Naive thymus-derived CD8-positive, alpha-beta T cell (primary cell): ENCODE results near the gene ERCC2. TPM values are rescaled to one million over a fixed set of nuclear protein-coding genes. Genes with fewer than 3 reads are reported as not detected.
A peak's percentile ranks its signal among the peaks of the same experiment; 100 is the strongest.

ENCODE experiments used
- ATAC-seq, 2 donors: fragments of 150-1000 bp; cut with Tn5 transposase in 1 of 2; sonication (Bioruptor Pico), chemical (Tn5 transposase) in 1 of 2; 1 replicate in 1 of 2; 2 replicates in 1 of 2; pipeline ENCODE4 v1.10.0; 2021; ENCODE audit warnings: mild to moderate bottlenecking in 2 of 2, moderate library complexity in 2 of 2
- POLR2A ChIA-PET: fragments of 350-600 bp; sonication (Branson Sonifier 250); formaldehyde crosslinking; loops from one replicate; lab custom pipeline; 2021; ENCODE audit warnings: antibody characterized with exemption; lab: Charles Lee
- DNase-seq, 10 donors: peaks; one replicate each; pipeline versions ENCODE4 v3.0.0 to v3.0.0-alpha.2; 2020 to 2022
- H3K27ac Mint-ChIP-seq, 10 donors: one replicate each; pipeline ENCODE4 v1.8.0; 2020 to 2022; ENCODE audit warnings: mild to moderate bottlenecking in 10 of 10, mixed read lengths in 10 of 10, moderate library complexity in 4 of 10, inconsistent platforms in 1 of 10
- H3K27me3 Mint-ChIP-seq, 5 donors: one replicate each; pipeline ENCODE4 v1.8.0; 2021 to 2022; ENCODE audit warnings: mixed read lengths in 5 of 5
- H3K36me3 Mint-ChIP-seq, 3 donors: one replicate each; pipeline ENCODE4 v1.8.0; 2020 to 2022; ENCODE audit warnings: mixed read lengths in 3 of 3, mild to moderate bottlenecking in 2 of 3, inconsistent platforms in 1 of 3
- H3K4me1 Mint-ChIP-seq, 4 donors: one replicate each; pipeline ENCODE4 v1.8.0; 2021 to 2022; ENCODE audit warnings: mixed read lengths in 4 of 4
- H3K4me3 Mint-ChIP-seq, 10 donors: one replicate each; pipeline ENCODE4 v1.8.0; 2020 to 2022; ENCODE audit warnings: mild to moderate bottlenecking in 10 of 10, mixed read lengths in 10 of 10, moderate library complexity in 6 of 10, inconsistent platforms in 1 of 10
- H3K9me3 Mint-ChIP-seq, 9 donors: one replicate each; pipeline ENCODE4 v1.8.0; 2020 to 2022; ENCODE audit warnings: mixed read lengths in 9 of 9, mild to moderate bottlenecking in 3 of 9, inconsistent platforms in 1 of 9, moderate library complexity in 1 of 9
- polyA plus RNA-seq, 3 donors: library from polyadenylated mRNA; unstranded; fragments of 300-500 nt; fragmentation: Illumina TruSeq; gene quantifications; one replicate each; pipeline ENCODE4 v1.2.3, GENCODE V29; 2021
- total RNA-seq, 8 experiments: library from RNA in 2 of 8; stranded (reverse) in 2 of 8; gene quantifications; one replicate each; pipeline ENCODE4 v1.2.3 and lab custom pipeline; 2021 to 2026

ERCC2 gene
- total and polyA plus RNA-seq, 5 experiments from 2014 or later = 3.7 to 23.7 (median 7.6) TPM

DNA sequence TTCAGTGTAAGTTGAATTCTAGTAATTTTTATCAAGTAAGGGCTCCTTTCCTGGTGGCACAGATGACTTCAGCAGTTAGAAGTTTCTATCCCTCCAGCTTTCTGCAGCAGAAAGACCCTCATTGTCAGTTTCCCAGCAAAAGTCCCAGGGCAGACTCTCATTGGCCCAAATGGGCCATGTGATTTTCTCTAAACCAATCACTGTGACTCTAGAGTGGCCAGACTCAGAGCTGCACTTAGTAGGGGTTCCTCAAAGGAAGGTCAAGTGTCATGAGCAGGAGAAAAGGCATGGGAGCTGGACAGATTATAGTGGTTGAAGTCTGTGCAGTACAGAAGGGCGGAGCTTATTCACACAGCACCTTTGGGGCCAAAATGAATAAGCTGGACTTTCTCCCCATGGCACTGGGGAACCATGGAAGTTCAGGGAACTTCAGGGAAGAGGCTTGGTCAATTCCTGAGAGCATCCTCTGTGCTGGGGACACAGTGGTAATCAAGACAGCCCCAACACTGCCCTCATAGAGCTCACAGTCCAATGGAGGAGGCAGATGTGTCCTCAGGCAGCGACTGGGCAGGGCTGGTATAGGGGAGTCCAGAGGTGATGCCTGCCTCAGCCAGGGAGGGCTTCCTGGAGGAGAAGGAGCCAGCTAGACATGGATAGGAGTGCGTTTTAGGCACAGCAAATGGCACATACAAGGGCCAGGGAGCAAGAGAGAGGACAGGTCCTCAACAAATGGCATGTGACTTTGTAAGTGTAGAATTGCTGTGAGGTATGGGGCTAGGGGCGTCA lies 66.0 kb downstream of the ERCC2 start:
- Mint-ChIP-seq H3K27me3 (no peaks in the 10 kb centered on the region), H3K9me3 (no peaks in the 10 kb centered on the region), H3K36me3 (peaks cover 0 to 16% (median 9%) of the 10 kb centered on the region in 3 donors), H3K27ac (no peak overlapping the region), H3K4me1 (peaks cover 0 to 8% (median 3%) of the 10 kb centered on the region in 4 donors), H3K4me3 (no peak overlapping the region)
- DNase-seq (no peak), ATAC-seq (no peak)
- POLR2A ChIA-PET = no interaction called here

DNA sequence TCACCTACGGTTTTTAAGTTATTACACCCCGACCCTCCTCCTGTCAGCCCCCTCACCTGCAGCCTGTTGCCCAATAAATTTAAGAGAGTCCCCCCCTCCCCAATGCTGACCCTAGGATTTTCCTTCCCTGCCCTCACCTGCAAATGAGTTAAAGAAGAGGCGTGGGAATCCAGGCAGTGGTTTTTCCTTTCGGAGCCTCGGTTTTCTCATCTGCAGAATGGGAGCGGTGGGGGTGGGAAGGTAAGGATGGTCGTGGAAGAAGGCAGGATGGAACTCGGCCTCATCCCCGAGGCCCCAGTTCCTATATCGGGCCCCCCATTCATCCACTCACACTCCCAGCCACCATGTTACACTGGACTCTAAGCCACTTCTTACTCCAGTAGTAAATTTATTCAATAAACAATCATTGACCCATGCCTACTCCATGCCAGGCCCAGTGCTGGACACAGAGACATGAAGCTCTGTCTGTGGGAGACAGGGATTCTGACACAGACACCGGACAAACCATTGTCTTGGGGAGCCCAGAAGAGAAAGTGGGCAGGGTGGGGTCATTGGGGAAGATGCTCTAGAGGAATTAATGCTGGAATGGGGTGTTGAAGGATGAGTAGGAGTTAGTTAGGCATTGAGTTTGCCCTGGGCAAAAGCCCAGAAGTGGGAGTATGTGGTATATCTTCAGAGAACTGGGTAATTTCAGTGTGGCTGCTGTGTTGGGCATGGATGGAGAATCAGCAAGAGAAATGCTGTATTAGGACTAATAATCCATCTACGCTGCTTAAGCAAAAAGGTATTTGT lies 66.9 kb downstream of the ERCC2 start:
- no peaks in the 10 kb centered on the region for H3K27me3 Mint-ChIP-seq
- H3K4me1 Mint-ChIP-seq = peaks cover 0 to 8% (median 3%) of the 10 kb centered on the region in 4 donors
- no peak overlapping the region for H3K4me3 Mint-ChIP-seq
- no peaks in the 10 kb centered on the region for H3K9me3 Mint-ChIP-seq
- POLR2A ChIA-PET = interaction anchor here (0.6 kb wide), 1 partner anchor 8 kb away, joined by 3 read pairs; no protein-coding TSS in a partner anchor
- ATAC-seq = no peak
- DNase-seq = no peak
- peaks cover 0 to 24% (median 15%) of the 10 kb centered on the region in 3 donors for H3K36me3 Mint-ChIP-seq
- peak overlapping the region in 1 of 10 donors; percentile 24 for H3K27ac Mint-ChIP-seq

DNA sequence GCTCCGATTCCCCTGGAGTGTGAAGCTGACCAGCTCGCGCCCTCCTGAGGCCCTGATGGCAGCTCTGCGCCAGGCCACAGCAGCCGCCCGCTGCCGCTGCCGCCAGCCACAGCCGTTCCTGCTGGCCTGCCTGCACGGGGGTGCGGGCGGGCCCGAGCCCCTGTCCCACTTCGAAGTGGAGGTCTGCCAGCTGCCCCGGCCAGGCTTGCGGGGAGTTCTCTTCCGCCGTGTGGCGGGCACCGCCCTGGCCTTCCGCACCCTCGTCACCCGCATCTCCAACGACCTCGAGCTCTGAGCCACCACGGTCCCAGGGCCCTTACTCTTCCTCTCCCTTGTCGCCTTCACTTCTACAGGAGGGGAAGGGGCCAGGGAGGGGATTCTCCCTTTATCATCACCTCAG lies 68.0 kb downstream of the ERCC2 start:
- peaks cover 0 to 8% (median 3%) of the 10 kb centered on the region in 4 donors for H3K4me1 Mint-ChIP-seq
- POLR2A ChIA-PET = no interaction called here
- no peak overlapping the region for H3K27ac Mint-ChIP-seq
- H3K36me3 Mint-ChIP-seq = peaks cover 0 to 28% (median 16%) of the 10 kb centered on the region in 3 donors
- no peaks in the 10 kb centered on the region for H3K27me3 Mint-ChIP-seq
- ATAC-seq (no peak), DNase-seq (no peak)
- no peak overlapping the region for H3K4me3 Mint-ChIP-seq
- no peaks in the 10 kb centered on the region for H3K9me3 Mint-ChIP-seq

Other genes with a start within 250 kb of the ERCC2 start
- gene NKPD1, start 209.6 kb downstream of the ERCC2 start, total RNA-seq = 1 to 10 TPM in 1 of 2 experiments, under 1 TPM in 1; 0.85 to 1.0 TPM
- gene NKPD1, start 209.6 kb downstream of the ERCC2 start, polyA plus RNA-seq = under 1 TPM; 0.17 to 0.47 (median 0.43) TPM
- gene TRAPPC6A, start 192.3 kb downstream of the ERCC2 start, total RNA-seq = 10 to 100 TPM; 48.5 to 51.0 TPM
- gene TRAPPC6A, start 192.3 kb downstream of the ERCC2 start, polyA plus RNA-seq = 100 to 1,000 TPM; 149 to 193 (median 183) TPM
- gene BLOC1S3, start 191.8 kb downstream of the ERCC2 start, total RNA-seq = 10 to 100 TPM; 21.2 to 22.5 TPM
- 10 to 100 TPM in 1 of 3 donors, 1 to 10 TPM in 2; 8.4 to 14.4 (median 9.7) TPM for gene BLOC1S3, start 191.8 kb downstream of the ERCC2 start, polyA plus RNA-seq
- not detected for gene EXOC3L2, start 125.2 kb downstream of the ERCC2 start, total RNA-seq
- gene EXOC3L2, start 125.2 kb downstream of the ERCC2 start, polyA plus RNA-seq = not detected
- 10 to 100 TPM; 19.6 to 24.9 TPM for gene MARK4, start 119.3 kb downstream of the ERCC2 start, total RNA-seq
- gene MARK4, start 119.3 kb downstream of the ERCC2 start, polyA plus RNA-seq = under 1 TPM; 0.79 to 0.95 (median 0.91) TPM
- gene CKM, start 47.7 kb downstream of the ERCC2 start, total RNA-seq = not detected
- gene CKM, start 47.7 kb downstream of the ERCC2 start, polyA plus RNA-seq = not detected
- gene KLC3, start 29.8 kb downstream of the ERCC2 start, total RNA-seq = not detected
- not detected for gene KLC3, start 29.8 kb downstream of the ERCC2 start, polyA plus RNA-seq
- 10 to 100 TPM; 12.4 to 13.2 TPM for gene PPP1R13L, start 34.5 kb upstream of the ERCC2 start, total RNA-seq
- gene PPP1R13L, start 34.5 kb upstream of the ERCC2 start, polyA plus RNA-seq = 1 to 10 TPM in 2 of 3 donors, under 1 TPM in 1; 0.64 to 2.5 (median 1.2) TPM
- 1 to 10 TPM; 3.3 to 3.4 TPM for gene POLR1G, start 36.1 kb upstream of the ERCC2 start, total RNA-seq
- 1 to 10 TPM; 2.4 to 7.4 (median 4.4) TPM for gene POLR1G, start 36.1 kb upstream of the ERCC2 start, polyA plus RNA-seq
- 10 to 100 TPM; 59.2 to 61.0 TPM for gene ERCC1, start 53.3 kb upstream of the ERCC2 start, total RNA-seq
- 10 to 100 TPM; 32.2 to 38.6 (median 33.7) TPM for gene ERCC1, start 53.3 kb upstream of the ERCC2 start, polyA plus RNA-seq
- gene FOSB, start 97.4 kb upstream of the ERCC2 start, total RNA-seq = 1 to 10 TPM; 3.5 TPM
- gene FOSB, start 97.4 kb upstream of the ERCC2 start, polyA plus RNA-seq = 10 to 100 TPM; 10.2 to 11.4 (median 11.0) TPM
- 1 to 10 TPM; 1.0 to 1.8 TPM for gene RTN2, start 126.5 kb upstream of the ERCC2 start, total RNA-seq
- under 1 TPM in 2 of 3 donors, not detected in 1; 0.27 to 0.41 TPM for gene RTN2, start 126.5 kb upstream of the ERCC2 start, polyA plus RNA-seq
- 10 to 100 TPM; 12.4 to 15.6 TPM for gene PPM1N, start 127.9 kb upstream of the ERCC2 start, total RNA-seq
- 1 to 10 TPM; 7.2 to 8.7 (median 7.7) TPM for gene PPM1N, start 127.9 kb upstream of the ERCC2 start, polyA plus RNA-seq
- 10 to 100 TPM; 72.0 to 72.1 TPM for gene VASP, start 136.9 kb upstream of the ERCC2 start, total RNA-seq
- gene VASP, start 136.9 kb upstream of the ERCC2 start, polyA plus RNA-seq = 10 to 100 TPM; 39.9 to 49.6 (median 49.0) TPM
- 10 to 100 TPM in 1 of 2 experiments, 1 to 10 TPM in 1; 8.8 to 10.6 TPM for gene OPA3, start 214.2 kb upstream of the ERCC2 start, total RNA-seq
- 10 to 100 TPM in 2 of 3 donors, 1 to 10 TPM in 1; 7.5 to 25.3 (median 13.2) TPM for gene OPA3, start 214.2 kb upstream of the ERCC2 start, polyA plus RNA-seq
- gene GPR4, start 231.6 kb upstream of the ERCC2 start, total RNA-seq = not detected
- not detected for gene GPR4, start 231.6 kb upstream of the ERCC2 start, polyA plus RNA-seq